Stimulated activated CD4-positive, alpha-beta T cell treated with anti-CD3 and anti-CD28 coated beads, Interleukin-12 subunit alpha, Interleukin-12 subunit beta, amount 100 ng/mL, for 24 hours (primary cell): ENCODE measurements around the gene MDFI.

Experiments
- DNase-seq, 2 experiments: peaks; one replicate each; pipeline ENCODE4 v3.0.0-alpha.2; 2020; ENCODE audit warnings: low read depth in 2 of 2

The MDFI gene

DNA sequence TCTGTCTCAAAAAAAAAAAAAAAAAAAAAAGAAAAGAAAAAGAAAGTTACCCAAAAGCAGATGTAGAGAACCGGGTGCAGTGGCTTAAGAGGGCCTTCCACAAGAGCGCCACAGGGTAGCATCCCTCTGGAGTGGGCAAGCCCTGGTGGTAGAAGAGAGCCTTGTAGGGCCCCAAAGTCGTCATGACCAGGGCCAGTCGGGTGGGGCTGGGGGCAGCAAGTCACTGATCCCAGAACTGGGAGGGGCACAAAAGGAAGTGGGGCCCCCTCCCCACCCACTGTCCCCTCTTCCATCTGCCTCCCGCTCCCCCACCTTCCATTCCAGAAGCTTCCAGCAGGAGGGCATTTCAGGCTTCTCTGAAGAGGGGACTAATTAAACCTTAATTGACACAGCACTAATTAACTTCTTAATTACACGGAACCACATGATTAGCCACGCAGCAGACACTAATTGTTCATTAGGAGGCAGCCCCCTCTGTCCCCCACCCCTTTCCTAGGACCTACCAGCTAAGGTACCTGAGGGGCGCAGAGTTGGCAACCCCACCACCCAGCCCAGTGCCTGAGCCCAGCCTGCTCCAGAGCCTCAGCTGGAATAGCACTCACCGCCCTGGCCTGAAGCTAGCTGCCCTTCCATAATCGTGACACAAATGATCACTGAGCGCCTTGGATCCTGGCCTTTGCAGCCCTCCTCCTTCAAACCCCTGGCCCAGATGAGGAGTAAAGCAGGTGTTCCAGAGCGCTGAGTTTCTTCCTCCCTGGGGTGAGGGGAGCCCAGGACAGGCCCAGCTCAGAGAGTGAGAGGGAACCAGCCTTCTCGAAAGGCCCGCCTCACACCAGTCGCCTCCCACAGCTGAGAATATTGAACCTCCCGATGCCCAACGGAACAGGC, 34.8 kb downstream of the MDFI start:
- no peak for DNase-seq

GRCh38 chr6:41673704-41674000, 35.4 kb downstream of the MDFI start:
- no peak for DNase-seq

GRCh38 chr6:41674231-41675000, 36.1 kb downstream of the MDFI start:
- no peak for DNase-seq

GRCh38 chr6:41675176-41675775, 37.0 kb downstream of the MDFI start:
- DNase-seq = no peak

DNA sequence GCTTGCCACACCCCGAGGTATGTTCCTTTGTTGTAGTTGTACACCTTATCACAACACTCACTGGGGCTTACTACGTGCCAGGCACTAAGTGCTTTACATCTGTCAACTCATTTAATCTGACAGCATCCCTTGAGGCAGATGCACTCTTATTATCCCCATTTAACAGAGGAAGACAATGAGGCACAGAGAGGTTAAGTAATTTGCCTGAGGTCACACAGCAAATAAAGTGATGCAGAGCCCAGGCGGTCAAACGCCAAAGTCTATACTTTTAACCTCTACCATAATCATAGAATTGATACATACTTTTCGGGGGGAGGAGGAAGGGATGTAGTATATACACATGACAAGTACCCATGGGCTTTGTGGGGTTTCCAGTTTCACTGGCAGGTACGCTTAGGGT, 37.7 kb downstream of the MDFI start:
- no peak for DNase-seq

GRCh38 chr6:41676431-41676830, 38.2 kb downstream of the MDFI start:
- DNase-seq = no peak

DNA sequence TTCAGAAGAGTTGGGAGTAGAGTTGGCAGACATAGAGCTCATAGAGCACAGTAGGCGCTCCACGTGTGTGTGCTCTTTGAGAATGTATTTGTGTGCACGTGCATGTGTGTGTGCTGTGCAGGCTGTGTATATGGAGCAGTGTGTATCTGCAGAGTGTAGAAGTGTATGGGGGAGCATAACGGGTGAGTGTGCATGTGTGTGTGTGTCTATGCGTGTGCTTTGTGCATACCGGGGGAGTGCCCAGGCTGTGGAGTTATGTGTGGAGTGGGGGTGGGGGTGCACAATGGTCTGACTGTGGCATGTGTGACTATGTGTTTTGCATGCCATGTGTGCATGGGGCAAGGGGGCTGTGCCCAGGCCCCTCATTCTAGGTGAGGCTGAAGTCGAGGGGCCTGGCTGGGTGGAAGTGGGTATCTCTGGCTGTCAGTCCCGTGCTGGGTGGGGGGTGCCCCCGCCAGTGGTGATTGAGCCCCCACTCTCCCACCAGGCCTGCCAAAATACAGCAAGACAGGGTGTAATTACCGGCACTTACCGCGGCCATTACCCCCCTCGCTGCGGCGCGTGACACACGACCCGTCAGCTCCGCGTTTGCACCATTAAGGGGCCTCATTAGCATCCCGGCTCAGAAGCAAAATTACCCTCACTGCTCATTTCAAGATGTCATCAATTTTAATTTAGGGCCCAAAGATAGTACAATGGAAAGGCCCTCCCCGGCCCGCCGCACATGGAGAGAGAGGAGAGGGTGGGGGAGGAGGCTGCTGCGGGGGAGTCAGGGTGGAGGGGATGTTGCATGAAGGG, 39.1 kb downstream of the MDFI start:
- DNase-seq = no peak

DNA sequence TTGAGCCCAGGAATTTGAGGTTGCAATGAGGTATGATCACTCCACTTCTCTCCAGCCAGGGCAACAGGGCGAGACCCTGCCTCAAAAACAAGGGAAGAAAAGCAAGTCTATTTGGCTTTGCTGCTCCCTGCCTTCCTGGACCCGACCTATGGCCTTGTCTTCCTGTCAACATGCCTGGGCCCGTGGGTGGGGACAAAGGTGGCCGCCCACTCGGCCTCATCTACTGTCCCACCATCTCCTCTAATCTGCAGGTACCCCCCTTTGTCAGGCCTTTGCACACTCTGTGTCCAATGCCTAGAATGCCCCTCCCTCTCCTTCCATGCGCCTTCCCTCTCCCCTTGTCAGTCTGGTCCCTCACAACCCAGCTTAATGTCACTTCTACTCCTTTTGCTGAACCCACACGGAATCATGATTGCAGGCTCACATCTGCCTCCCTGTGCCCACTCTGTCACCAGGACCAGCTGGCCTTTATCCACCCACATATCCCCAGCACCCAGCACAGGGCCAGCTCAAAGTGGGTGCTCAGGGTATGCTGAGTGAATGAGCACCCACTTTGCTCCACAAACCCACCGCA, 40.3 kb downstream of the MDFI start:
- no peak for DNase-seq

DNA sequence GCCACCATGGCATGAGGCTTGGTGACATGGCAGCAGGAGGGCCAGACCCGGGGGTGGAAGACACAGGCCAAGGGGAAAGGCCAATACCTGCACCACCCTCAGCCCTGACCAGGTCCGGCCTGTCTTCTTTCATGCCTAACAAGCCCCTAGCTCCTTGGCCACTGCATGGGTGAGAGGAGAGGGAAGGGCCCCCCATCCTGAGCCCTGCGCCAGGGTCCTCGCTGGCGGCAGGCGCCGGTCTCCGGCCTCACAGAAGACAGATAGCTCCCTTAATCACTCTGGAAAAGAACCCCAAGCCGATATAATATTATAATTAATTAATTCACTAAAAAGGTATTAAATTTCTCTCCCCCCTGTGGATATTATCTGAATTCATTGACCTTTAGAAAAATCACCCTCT, 41.4 kb downstream of the MDFI start:
- DNase-seq = no peak

GRCh38 chr6:41680182-41680965, 42.1 kb downstream of the MDFI start:
- no peak for DNase-seq

DNA sequence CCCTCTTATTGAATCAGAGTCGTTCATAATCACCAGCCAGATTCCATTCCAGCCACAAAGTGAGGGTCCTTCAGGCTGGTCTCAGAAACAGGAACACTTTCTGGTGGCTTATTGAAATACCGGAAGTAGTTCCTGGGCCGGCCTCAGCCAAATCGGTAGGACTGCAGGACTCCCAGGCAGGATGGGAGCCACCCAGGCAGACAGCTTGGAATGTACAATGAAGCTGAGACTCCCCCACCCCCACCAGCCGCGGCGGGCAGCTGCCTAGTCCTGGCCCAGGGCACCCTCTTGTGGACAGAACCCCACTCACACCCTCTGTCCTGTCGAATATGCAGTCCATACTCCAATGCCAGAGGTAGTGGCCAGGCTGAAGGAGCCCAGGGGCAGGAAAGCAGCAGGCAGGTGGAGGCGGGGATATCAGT, 43.8 kb downstream of the MDFI start:
- DNase-seq = peak; percentile 45 to 77

DNA sequence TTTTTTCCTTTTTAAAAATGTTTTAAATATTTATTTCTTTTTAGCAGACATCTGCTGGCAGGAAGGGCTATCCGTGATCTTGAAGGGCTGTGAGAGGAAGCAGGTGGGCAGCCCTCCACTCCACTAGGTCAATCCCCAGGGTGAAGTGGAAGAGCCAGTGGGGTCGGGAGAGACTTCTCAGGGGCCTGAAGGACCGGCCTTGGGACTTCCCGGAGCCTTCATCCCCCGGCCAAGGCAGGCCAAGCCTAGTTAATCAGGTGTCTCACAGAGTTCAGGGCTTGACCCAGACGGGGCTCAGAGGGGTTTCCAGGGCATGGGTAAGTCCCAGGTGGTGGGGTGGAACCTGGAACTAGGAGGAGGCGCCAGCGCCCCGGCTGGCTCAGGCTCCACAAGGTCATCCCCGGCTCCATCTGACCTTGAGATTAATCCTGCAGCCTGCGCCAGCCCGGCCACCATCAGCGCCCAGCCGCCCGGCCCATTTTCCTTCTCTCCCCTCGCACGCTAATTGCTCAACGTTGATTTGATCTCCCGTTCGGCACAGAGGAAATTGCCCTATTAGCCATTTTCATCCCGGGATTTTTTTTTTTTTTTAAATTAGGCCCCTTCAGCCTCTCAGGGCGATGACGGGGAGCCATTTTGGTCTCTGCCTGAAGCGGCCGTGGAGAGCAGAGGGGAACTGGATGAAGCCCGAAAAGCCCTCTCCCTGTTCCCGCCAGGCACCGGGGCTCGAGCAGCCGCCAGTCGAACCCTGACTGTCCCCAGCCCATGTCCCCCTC, 44.4 kb downstream of the MDFI start:
- DNase-seq = peak in 1 of 2 experiments; percentile 9

- no peak for DNase-seq
Measured at GRCh38 chr6:41683273-41683522, 44.9 kb downstream of the MDFI start.

DNA sequence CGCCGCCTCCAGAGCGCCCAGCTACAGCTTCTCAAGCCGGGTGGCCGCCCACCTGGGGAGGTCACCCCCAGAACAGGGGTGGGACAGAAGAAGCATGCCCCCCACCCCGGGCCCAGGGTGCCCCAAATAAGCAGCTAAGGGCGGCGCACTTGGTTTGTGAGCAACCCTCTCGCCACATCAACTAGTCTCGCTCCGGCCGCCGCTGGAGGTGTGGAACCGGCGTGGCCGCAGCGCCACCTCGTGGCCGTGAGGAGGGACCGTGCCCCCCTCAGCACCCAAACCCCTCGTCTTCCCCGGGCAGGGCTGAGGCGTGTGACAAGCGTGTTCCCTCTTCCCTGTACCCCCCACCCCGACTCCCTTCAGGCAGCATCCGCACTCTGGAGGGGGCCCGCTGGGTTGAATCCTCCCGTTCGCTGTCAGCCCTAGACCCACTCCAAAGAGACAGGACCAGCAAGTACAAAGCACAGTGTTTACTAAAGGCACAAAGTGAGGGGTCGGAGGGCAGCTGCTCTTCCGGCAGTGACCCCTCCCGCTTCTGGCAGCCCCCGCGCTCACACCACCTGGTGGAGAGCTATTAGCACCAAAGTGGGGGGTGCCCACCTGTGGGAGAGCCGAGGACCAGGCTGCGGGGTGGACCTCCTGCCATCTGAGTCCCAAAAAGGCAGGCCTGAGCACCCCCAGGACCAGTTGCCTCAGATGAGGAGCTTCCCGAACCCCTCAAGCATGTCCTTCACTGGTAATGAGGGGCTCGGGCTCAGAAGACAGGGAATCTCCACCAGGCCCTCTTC, 45.4 kb downstream of the MDFI start:
- peak; percentile 63 to 70 for DNase-seq

DNA sequence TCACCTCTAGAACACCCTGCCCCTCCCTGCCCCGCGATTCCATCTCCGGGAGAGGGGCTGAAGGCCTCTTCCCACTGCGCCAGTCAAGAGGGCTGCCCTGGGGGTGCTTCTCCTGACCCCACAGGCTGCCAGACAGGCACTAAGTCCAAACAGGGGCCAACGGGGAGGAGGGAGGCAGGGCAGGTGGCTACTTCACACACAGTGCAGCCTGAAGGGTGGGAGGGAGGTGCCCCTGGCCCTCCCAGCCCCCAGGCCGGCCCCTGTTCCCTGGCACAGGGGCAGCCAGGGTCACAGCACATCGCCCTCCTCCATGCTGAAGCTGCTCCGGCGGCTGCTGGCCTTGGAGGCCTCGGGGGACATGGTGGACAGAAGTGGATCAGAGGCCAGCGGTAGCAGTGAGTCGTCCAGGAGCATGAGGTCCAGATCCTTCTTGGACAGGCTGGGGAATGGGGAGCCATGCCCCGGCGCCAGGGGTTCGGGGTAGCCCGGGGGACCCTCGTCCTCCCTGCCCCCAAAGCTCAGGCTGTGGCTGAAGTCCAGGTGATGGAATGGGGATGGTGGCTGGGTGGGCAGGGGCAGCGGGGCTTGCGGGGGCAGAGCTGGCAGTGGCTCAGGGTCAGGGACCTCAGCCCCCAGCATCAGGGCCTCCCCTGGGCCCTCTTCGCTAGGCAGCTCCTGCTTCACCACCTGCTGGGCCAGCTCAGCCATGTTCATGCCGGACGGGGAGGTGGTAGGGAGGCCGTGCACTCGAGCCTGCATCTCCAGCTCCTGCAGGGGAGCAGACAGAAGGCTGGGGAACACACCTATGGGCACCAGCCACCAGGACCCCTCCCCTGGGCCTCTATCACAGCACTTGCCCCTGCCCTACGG, 46.3 kb downstream of the MDFI start:
- DNase-seq = no peak

DNA sequence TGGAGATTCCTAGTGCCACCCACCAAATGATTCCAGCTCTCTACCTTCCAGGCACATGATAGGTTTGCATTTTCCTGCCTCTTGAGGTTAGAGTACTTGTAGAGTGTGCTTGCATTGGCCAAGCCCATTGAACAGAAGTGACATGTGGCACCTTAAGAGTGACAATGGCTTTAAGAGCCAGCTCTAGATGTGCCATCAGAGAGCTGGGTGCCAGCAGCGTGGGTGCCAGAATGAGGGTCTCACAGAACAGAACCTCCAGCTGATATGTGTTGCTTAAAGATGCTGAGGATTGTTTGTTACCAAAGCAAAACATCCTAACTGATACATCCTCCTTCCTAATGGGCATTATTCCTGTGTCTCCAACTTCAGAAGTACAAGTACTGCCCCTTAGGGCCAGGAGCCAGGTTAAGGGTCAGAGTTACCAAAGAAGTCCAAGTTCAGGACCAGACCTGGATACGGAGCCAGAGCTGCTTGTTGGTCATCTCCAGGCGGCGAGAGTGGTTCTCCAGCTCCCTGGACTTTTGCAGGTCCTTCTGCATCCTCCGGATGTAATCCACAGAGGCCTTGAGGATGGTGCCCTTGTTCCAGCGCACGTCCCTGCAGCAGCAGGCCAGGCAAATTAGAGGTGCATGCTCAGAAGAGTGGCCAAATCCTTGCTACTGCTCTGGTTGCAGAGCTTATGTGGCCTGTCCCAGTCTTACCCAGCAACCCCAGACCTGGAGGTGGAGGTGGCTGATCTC, 47.5 kb downstream of the MDFI start:
- DNase-seq = no peak

DNA sequence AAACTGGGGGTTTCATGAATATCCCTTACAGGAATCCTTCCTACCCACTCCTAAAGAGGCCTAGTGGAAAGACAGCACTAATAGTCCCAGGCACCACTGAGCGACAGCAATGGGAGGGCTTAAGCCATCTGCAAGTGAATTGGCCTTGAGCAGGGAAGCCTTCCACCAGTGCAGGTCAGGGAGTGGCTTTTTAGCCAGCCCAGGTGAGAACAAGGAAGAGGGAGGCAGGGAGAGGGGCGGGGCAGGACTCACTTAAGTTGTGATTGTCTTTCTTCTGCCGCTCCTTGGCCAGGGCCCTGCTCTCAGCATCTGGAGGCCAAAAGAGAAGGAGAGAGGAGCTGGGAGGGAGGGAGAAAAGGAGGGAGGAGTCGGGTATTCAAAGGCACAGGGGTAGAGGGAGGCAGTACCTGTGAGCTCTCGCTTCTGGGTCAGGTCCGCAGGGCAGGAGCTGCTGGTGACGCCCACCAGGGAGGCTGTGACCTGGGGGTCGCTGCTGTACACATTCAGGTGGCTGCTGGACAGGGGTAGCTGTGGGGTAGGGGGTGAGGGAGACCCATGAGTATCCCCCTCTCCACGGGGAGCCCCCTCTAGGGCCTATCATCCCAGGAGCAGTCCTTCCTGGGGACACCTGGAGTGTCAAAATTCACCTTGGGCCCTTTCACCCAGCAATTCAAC, 49.4 kb downstream of the MDFI start:
- DNase-seq = no peak
